Hepatocyte (in vitro differentiated cells): ENCODE measurements around the gene NDUFA11. TPM values are rescaled to one million over a fixed set of nuclear protein-coding genes. Genes with fewer than 3 reads are reported as not detected.

ENCODE experiments used
- DNase-seq: peaks from one replicate; pipeline ENCODE4 v3.0.0-alpha.2; 2016; ENCODE audit warnings: low spot score
- H2AFZ ChIP-seq: fragments of 200-600 bp; sonication (generic); 2 replicates; pipeline ENCODE4 v1.6.0; 2016; ENCODE audit warnings: antibody characterized with exemption, mild to moderate bottlenecking
- H3K27ac ChIP-seq: fragments of 200-600 bp; sonication (generic); 2 replicates; pipeline ENCODE4 v1.5.1; 2016; ENCODE audit warnings: mild to moderate bottlenecking
- H3K27me3 ChIP-seq: fragments of 200-600 bp; sonication (generic); 2 replicates; pipeline ENCODE4 v1.6.1; 2016
- H3K36me3 ChIP-seq: fragments of 200-600 bp; sonication (generic); replicated peaks from 2 replicates; pipeline ENCODE4 v1.5.1; 2016; ENCODE audit warnings: low read depth; ENCODE audit not compliant: insufficient read depth
- H3K4me1 ChIP-seq: fragments of 200-600 bp; sonication (generic); 2 replicates; pipeline ENCODE4 v1.5.1; 2016; ENCODE audit warnings: mild to moderate bottlenecking, moderate library complexity; ENCODE audit not compliant: insufficient read depth
- H3K4me2 ChIP-seq: fragments of 200-600 bp; sonication (generic); 2 replicates; pipeline ENCODE4 v1.6.0; 2016
- H3K4me3 ChIP-seq: fragments of 200-600 bp; sonication (generic); 2 replicates; pipeline ENCODE4 v1.5.1; 2016; ENCODE audit warnings: mild to moderate bottlenecking
- H3K79me2 ChIP-seq: fragments of 200-600 bp; sonication (generic); 2 replicates; pipeline ENCODE4 v1.6.0; 2017; ENCODE audit warnings: mild to moderate bottlenecking
- H3K9me2 ChIP-seq: fragments of 200-600 bp; sonication (generic); replicated peaks from 2 replicates; pipeline ENCODE4 v1.6.0; 2017; ENCODE audit warnings: mild to moderate bottlenecking; ENCODE audit not compliant: insufficient read depth
- H3K9me3 ChIP-seq: fragments of 200-600 bp; sonication (generic); 2 replicates; pipeline ENCODE4 v1.5.1; 2016; ENCODE audit warnings: low read depth, mild to moderate bottlenecking
- H4K20me1 ChIP-seq: fragments of 200-600 bp; sonication (generic); 2 replicates; pipeline ENCODE4 v1.6.0; 2016; ENCODE audit warnings: mild to moderate bottlenecking; ENCODE audit not compliant: insufficient read depth, poor library complexity, severe bottlenecking
- EZH2 ChIP-seq: fragments of 200-600 bp; sonication (generic); IDR thresholded peaks from 2 replicates; pipeline ENCODE4 v1.6.1; 2016; ENCODE audit warnings: antibody characterized with exemption, mild to moderate bottlenecking, borderline replicate concordance
- EZH2phosphoT487 ChIP-seq: fragments of 200-600 bp; sonication (generic); IDR thresholded peaks from one replicate; pipeline ENCODE4 v1.6.1; 2018; ENCODE audit warnings: antibody characterized with exemption, mild to moderate bottlenecking, low read depth, moderate library complexity; ENCODE audit not compliant: unreplicated experiment, severe bottlenecking
- whole genome bisulfite sequencing: methylation state at CpG from one replicate; pipeline ENCODE4 v1.1.6; 2016; ENCODE audit warnings: low lambda C conversion rate; ENCODE audit errors: missing lambda C conversion rate; 5-methylcytosine and 5-hydroxymethylcytosine counted together
- polyA plus RNA-seq: library from polyadenylated mRNA; unstranded; fragments of >200 nt; fragmentation: Nextera tagmentation; extraction: Ambion mirVana; gene quantifications from 2 replicates; pipeline ENCODE4 v1.2.1, GENCODE V29; 2016
- total RNA-seq: library from RNA; depleted of rRNA; stranded (reverse); fragments of >200 nt; gene quantifications from 2 replicates; pipeline ENCODE4 v1.2.3, GENCODE V29; 2014
- TF ChIP-seq, protein P1 (sequence below): fragments of 200-600 bp; sonication (generic); IDR thresholded peaks from 2 replicates; pipeline ENCODE4 v1.5.1; 2016; ENCODE audit warnings: antibody characterized with exemption, mild to moderate bottlenecking; ENCODE audit not compliant: poor library complexity

The NDUFA11 gene
- total and polyA plus RNA-seq, 2 experiments from 2014 or later: 158 to 441 TPM

DNA sequence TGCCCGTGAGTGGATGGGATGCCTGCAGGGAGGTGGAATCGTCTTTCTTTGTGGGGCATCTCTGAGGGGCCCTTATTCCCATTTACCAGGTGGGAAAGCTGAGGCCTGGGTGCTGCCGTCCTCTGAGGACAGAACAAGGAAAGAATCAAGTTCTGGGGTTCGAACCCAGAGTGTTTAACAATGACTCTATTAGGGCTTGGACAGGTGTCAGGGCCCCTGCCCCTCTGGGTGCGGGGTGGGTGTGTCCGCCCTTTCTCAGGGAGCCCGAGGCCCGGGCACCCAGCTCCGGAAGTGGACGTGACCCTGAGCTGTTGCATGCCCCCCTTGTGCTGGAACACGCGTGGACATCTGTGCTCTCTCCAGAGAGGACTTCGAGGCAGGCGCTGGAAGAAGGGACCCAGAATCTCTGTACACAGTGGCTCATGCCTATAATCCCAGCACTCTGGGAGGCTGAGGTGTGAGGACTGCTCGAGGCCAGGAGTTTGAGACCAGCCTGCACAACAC lies 10.8 kb downstream of the NDUFA11 start:
- Histone ChIP-seq H3K9me2 (no peaks in the 10 kb centered on the region), H3K4me3 (no peak overlapping the region), H3K4me2 (peak overlapping the region; percentile 42), H2AFZ (no peak overlapping the region), H3K36me3 (no peaks in the 10 kb centered on the region), H3K4me1 (peaks cover 12% of the 10 kb centered on the region), H3K27me3 (no peaks in the 10 kb centered on the region), H3K9me3 (no peaks in the 10 kb centered on the region), H4K20me1 (peaks cover 9% of the 10 kb centered on the region), H3K27ac (no peak overlapping the region), H3K79me2 (no peaks in the 10 kb centered on the region)
- TF ChIP-seq EZH2phosphoT487 (no peak), EZH2 (no peak)
- TF ChIP-seq, protein P1, sequence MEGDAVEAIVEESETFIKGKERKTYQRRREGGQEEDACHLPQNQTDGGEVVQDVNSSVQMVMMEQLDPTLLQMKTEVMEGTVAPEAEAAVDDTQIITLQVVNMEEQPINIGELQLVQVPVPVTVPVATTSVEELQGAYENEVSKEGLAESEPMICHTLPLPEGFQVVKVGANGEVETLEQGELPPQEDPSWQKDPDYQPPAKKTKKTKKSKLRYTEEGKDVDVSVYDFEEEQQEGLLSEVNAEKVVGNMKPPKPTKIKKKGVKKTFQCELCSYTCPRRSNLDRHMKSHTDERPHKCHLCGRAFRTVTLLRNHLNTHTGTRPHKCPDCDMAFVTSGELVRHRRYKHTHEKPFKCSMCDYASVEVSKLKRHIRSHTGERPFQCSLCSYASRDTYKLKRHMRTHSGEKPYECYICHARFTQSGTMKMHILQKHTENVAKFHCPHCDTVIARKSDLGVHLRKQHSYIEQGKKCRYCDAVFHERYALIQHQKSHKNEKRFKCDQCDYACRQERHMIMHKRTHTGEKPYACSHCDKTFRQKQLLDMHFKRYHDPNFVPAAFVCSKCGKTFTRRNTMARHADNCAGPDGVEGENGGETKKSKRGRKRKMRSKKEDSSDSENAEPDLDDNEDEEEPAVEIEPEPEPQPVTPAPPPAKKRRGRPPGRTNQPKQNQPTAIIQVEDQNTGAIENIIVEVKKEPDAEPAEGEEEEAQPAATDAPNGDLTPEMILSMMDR: no peak
- no peak for DNase-seq
- WGBS: 71% methylated on average over 15 of the region's 15 CpGs

GRCh38 chr19:5891938-5892771 lies 11.4 kb downstream of the NDUFA11 start:
- Histone ChIP-seq H4K20me1 (peaks cover 2% of the 10 kb centered on the region), H3K27ac (no peak overlapping the region), H3K4me3 (no peak overlapping the region), H3K4me1 (peaks cover 12% of the 10 kb centered on the region), H3K36me3 (no peaks in the 10 kb centered on the region), H3K9me2 (no peaks in the 10 kb centered on the region), H3K4me2 (peak overlapping the region; percentile 42), H2AFZ (no peak overlapping the region), H3K27me3 (no peaks in the 10 kb centered on the region), H3K9me3 (no peaks in the 10 kb centered on the region), H3K79me2 (no peaks in the 10 kb centered on the region)
- DNase-seq: peak; percentile 76
- TF ChIP-seq EZH2phosphoT487 (no peak), EZH2 (no peak)
- TF ChIP-seq, protein P1: peak; percentile 77
- WGBS: 40% methylated on average over 47 of the region's 48 CpGs

- H3K27me3 ChIP-seq: no peaks in the 10 kb centered on the region
- 83% methylated on average over 4 of the region's 4 CpGs for WGBS
- DNase-seq: no peak
These were observed 12.0 kb downstream of the NDUFA11 start for GRCh38 chr19:5891572-5891937.

More at GRCh38 chr19:5891572-5891937, 12.0 kb downstream of the NDUFA11 start:
- no peak overlapping the region for H3K27ac ChIP-seq
- H3K36me3 ChIP-seq: no peaks in the 10 kb centered on the region
- H3K4me3 ChIP-seq: no peak overlapping the region
- H3K4me1 ChIP-seq: peaks cover 12% of the 10 kb centered on the region
- no peaks in the 10 kb centered on the region for H3K9me3 ChIP-seq
- no peak overlapping the region for H2AFZ ChIP-seq
- TF ChIP-seq, protein P1: no peak
- TF ChIP-seq EZH2phosphoT487 (no peak), EZH2 (no peak)
- no peak overlapping the region for H3K4me2 ChIP-seq
- no peaks in the 10 kb centered on the region for H3K79me2 ChIP-seq
- no peaks in the 10 kb centered on the region for H4K20me1 ChIP-seq
- H3K9me2 ChIP-seq: no peaks in the 10 kb centered on the region
